ENCODE measurements around the gene ABLIM3. TPM values are rescaled to one million over a fixed set of nuclear protein-coding genes. Genes with fewer than 3 reads are reported as not detected.

Gene ABLIM3
- total and polyA plus RNA-seq, 9 donors = 33.2 to 131 (median 109) TPM

GRCh38 chr5:149228618-149229297, 87.5 kb downstream of the ABLIM3 start:
- Histone ChIP-seq H3K27ac (ENCODE audit: low read length) (peak overlapping the region; percentile 68), H3K4me3 (ENCODE audit: low read length) (no peak overlapping the region), H3K27me3 (ENCODE audit: control insufficient read depth, insufficient read depth, low read length) (peaks cover 2% of the 10 kb centered on the region), H3K36me3 (ENCODE audit: control insufficient read depth, insufficient read depth, low read length) (peaks cover 7% of the 10 kb centered on the region), H3K4me1 (ENCODE audit: control insufficient read depth, insufficient read depth, low read length) (peaks cover 30% of the 10 kb centered on the region), H3K9me3 (replicated peaks; ENCODE audit: control insufficient read depth, low read depth, low read length) (no peaks in the 10 kb centered on the region)
- 10% methylated on average over 3 of the region's 5 CpGs for WGBS (ENCODE audit: insufficient coverage)
- peak; percentile 82 for DNase-seq

DNA sequence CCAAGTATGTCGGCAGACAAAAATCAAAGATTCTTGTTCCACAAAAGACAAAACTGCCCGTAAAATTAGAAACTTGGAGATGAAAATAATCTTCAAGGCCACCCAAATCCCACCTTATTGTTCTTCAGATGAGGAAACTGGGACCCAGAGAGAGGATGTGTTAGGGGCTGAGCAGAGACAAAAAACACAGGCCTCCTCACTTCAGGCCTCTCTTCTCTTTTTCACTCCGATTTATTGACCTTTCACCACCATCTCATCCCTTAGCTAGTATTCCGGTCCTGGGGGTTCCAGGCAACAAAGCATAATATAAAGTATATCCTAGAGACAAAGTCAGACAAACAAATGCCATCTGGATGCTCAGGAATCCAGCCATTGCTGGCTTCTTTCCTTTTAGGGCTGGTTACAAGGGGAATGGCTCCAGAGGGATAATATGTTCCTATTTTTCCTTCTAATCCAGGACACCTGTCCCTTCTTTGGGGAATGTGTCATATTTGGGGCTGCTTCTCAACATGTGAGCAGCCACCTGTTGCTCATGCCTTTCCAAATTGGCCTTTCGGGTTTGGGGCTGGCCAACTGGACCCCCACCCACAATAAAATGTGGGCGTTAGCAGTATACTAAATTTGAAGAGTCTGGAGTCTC, 88.1 kb downstream of the ABLIM3 start:
- WGBS (ENCODE audit: insufficient coverage) = no CpG with 5 or more reads among the region's 6 CpGs
- H3K4me1 ChIP-seq (ENCODE audit: control insufficient read depth, insufficient read depth, low read length) = peaks cover 37% of the 10 kb centered on the region
- peak; percentile 75 for DNase-seq
- H3K27me3 ChIP-seq (ENCODE audit: control insufficient read depth, insufficient read depth, low read length) = peaks cover 2% of the 10 kb centered on the region
- no peaks in the 10 kb centered on the region for H3K9me3 ChIP-seq (replicated peaks; ENCODE audit: control insufficient read depth, low read depth, low read length)
- no peak overlapping the region for H3K4me3 ChIP-seq (ENCODE audit: low read length)
- H3K36me3 ChIP-seq (ENCODE audit: control insufficient read depth, insufficient read depth, low read length) = peaks cover 9% of the 10 kb centered on the region
- peak overlapping the region; percentile 68 for H3K27ac ChIP-seq (ENCODE audit: low read length)

DNA sequence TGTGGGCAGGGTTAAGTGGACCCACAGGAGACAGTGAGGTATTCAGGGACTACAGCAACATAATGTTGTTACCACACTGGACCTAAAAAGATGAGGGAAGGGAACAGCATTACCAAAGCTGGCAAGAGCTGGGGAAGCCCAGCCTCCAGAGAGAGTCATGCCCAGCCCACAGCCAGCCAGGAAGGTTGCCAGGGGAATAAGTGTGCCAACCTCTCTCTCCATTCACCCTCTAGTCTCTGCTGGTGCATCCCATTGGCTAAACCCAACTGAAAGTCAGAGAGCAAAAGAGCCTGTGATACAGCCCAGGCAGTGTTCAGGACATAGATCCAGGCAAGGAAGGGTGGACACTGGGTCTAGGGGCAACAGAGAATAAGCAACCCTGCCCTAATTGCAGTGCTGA, 94.5 kb downstream of the ABLIM3 start:
- no peak for DNase-seq
- Histone ChIP-seq H3K4me1 (ENCODE audit: control insufficient read depth, insufficient read depth, low read length) (peaks cover 41% of the 10 kb centered on the region), H3K9me3 (replicated peaks; ENCODE audit: control insufficient read depth, low read depth, low read length) (no peaks in the 10 kb centered on the region), H3K27ac (ENCODE audit: low read length) (peak overlapping the region; percentile 8), H3K4me3 (ENCODE audit: low read length) (no peak overlapping the region), H3K27me3 (ENCODE audit: control insufficient read depth, insufficient read depth, low read length) (peaks cover 2% of the 10 kb centered on the region), H3K36me3 (ENCODE audit: control insufficient read depth, insufficient read depth, low read length) (peaks cover 33% of the 10 kb centered on the region)

DNA sequence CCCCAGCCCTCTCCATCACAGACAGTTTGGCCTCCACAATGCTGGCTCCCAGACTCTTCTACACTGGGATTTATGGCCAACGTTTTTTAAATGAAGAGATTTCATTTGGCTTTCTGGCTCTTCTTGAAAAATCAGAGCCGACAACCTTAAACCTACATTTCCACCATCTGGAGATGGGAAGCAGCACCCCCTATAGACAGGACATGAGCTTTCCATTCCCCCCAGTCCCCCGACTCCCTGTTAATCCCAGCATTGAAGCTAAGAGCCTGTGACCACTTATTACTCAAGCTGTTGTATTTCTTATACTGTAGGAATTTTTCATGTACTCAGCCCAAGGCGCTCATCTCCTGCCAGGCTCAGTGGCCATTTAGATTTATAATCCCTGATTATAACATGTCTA, 96.4 kb downstream of the ABLIM3 start:
- H3K27ac ChIP-seq (ENCODE audit: low read length) = no peak overlapping the region
- no peak overlapping the region for H3K4me3 ChIP-seq (ENCODE audit: low read length)

DNA sequence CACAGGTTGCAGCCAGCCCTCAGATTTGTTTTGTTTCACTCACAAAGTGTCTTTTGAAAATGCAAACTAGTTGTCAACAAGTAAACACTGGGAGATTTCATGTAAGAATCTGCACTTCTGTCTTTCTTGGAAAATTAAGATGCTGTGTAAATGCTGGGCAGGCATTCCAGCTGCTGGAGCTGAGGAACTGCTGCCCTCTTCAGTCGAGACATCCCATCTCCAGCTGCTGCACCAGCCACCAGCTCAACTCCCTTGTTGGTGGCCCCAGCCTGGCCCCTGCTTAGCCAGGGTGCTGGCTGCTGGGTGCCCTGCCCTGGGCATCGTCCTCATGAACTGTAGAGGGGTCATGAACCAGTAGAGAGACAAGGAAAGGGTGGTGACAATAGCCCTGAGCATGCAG, 97.2 kb downstream of the ABLIM3 start:
- no peak overlapping the region for H3K4me3 ChIP-seq (ENCODE audit: low read length)
- H3K4me1 ChIP-seq (ENCODE audit: control insufficient read depth, insufficient read depth, low read length) = peaks cover 34% of the 10 kb centered on the region
- WGBS (ENCODE audit: insufficient coverage) = 0% methylated on average over 1 of the region's 2 CpGs
- H3K27ac ChIP-seq (ENCODE audit: low read length) = no peak overlapping the region
- H3K9me3 ChIP-seq (replicated peaks; ENCODE audit: control insufficient read depth, low read depth, low read length) = no peaks in the 10 kb centered on the region
- no peak for DNase-seq
- peaks cover 39% of the 10 kb centered on the region for H3K36me3 ChIP-seq (ENCODE audit: control insufficient read depth, insufficient read depth, low read length)
- no peaks in the 10 kb centered on the region for H3K27me3 ChIP-seq (ENCODE audit: control insufficient read depth, insufficient read depth, low read length)

More for the DNA sequence above, 96.4 kb downstream of the ABLIM3 start:
- peaks cover 2% of the 10 kb centered on the region for H3K27me3 ChIP-seq (ENCODE audit: control insufficient read depth, insufficient read depth, low read length)
- H3K36me3 ChIP-seq (ENCODE audit: control insufficient read depth, insufficient read depth, low read length) = peaks cover 38% of the 10 kb centered on the region
- DNase-seq = no peak
- WGBS (ENCODE audit: insufficient coverage) = 33% methylated on average over 1 of the region's 4 CpGs
- H3K4me1 ChIP-seq (ENCODE audit: control insufficient read depth, insufficient read depth, low read length) = peaks cover 38% of the 10 kb centered on the region
- no peaks in the 10 kb centered on the region for H3K9me3 ChIP-seq (replicated peaks; ENCODE audit: control insufficient read depth, low read depth, low read length)

DNA sequence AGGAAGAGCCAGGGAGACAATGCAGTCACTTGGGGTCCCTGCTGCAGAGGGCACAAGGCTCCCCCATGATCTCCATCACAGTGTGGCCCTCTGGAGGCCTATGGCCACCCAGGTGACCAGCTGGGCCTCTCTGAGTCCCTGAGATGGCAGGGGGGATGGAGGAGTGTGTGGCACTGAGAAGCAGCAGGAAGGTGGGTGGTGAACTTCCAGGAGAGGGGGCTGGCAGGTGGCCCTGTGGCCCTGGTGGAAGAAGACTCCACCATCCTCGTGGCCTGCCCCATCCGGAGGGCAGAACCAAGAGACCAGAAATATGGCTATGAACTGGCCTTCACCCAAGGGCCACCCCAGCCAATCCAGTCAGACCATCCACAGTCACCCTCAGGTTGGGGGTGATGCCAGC, 98.6 kb downstream of the ABLIM3 start:
- Histone ChIP-seq H3K4me1 (ENCODE audit: control insufficient read depth, insufficient read depth, low read length) (peaks cover 21% of the 10 kb centered on the region), H3K27ac (ENCODE audit: low read length) (no peak overlapping the region), H3K9me3 (replicated peaks; ENCODE audit: control insufficient read depth, low read depth, low read length) (no peaks in the 10 kb centered on the region), H3K36me3 (ENCODE audit: control insufficient read depth, insufficient read depth, low read length) (peaks cover 48% of the 10 kb centered on the region), H3K4me3 (ENCODE audit: low read length) (no peak overlapping the region), H3K27me3 (ENCODE audit: control insufficient read depth, insufficient read depth, low read length) (no peaks in the 10 kb centered on the region)
- 100% methylated on average over 1 of the region's 2 CpGs for WGBS (ENCODE audit: insufficient coverage)
- no peak for DNase-seq

GRCh38 chr5:149240354-149240998, 99.2 kb downstream of the ABLIM3 start:
- no peaks in the 10 kb centered on the region for H3K27me3 ChIP-seq (ENCODE audit: control insufficient read depth, insufficient read depth, low read length)
- peaks cover 16% of the 10 kb centered on the region for H3K4me1 ChIP-seq (ENCODE audit: control insufficient read depth, insufficient read depth, low read length)
- H3K27ac ChIP-seq (ENCODE audit: low read length) = no peak overlapping the region
- H3K36me3 ChIP-seq (ENCODE audit: control insufficient read depth, insufficient read depth, low read length) = peaks cover 53% of the 10 kb centered on the region
- DNase-seq = peak; percentile 26
- no peaks in the 10 kb centered on the region for H3K9me3 ChIP-seq (replicated peaks; ENCODE audit: control insufficient read depth, low read depth, low read length)
- no peak overlapping the region for H3K4me3 ChIP-seq (ENCODE audit: low read length)
- 63% methylated on average over 12 of the region's 13 CpGs for WGBS (ENCODE audit: insufficient coverage)

DNA sequence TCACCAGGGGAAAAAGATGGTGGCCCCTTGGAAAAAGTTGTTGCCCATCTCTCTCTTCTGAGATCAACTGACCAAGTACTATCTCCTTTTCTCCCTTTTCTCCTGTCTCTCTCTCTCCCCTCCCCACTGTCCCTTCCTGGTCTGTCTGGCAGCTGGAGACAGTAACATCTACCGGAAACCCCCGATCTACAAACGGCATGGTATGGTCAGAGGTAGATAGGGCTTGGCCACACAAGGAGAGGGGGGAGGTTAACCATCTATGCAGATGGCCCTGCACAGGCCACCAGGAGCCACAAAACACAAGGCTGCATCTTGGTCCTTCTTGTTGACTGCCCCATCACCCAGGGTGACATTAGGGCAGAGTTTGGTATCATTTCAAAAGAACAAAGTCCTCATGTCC, 101.0 kb downstream of the ABLIM3 start:
- 33% methylated on average over 1 of the region's 3 CpGs for WGBS (ENCODE audit: insufficient coverage)
- Histone ChIP-seq H3K27me3 (ENCODE audit: control insufficient read depth, insufficient read depth, low read length) (no peaks in the 10 kb centered on the region), H3K27ac (ENCODE audit: low read length) (no peak overlapping the region), H3K4me3 (ENCODE audit: low read length) (no peak overlapping the region), H3K36me3 (ENCODE audit: control insufficient read depth, insufficient read depth, low read length) (peaks cover 54% of the 10 kb centered on the region), H3K4me1 (ENCODE audit: control insufficient read depth, insufficient read depth, low read length) (peaks cover 10% of the 10 kb centered on the region), H3K9me3 (replicated peaks; ENCODE audit: control insufficient read depth, low read depth, low read length) (no peaks in the 10 kb centered on the region)
- DNase-seq = no peak

GRCh38 chr5:149246906-149247305, 105.6 kb downstream of the ABLIM3 start:
- 90% methylated on average over 2 of the region's 4 CpGs for WGBS (ENCODE audit: insufficient coverage)
- Histone ChIP-seq H3K4me1 (ENCODE audit: control insufficient read depth, insufficient read depth, low read length) (no peaks in the 10 kb centered on the region), H3K9me3 (replicated peaks; ENCODE audit: control insufficient read depth, low read depth, low read length) (no peaks in the 10 kb centered on the region), H3K4me3 (ENCODE audit: low read length) (no peak overlapping the region), H3K36me3 (ENCODE audit: control insufficient read depth, insufficient read depth, low read length) (peaks cover 64% of the 10 kb centered on the region), H3K27ac (ENCODE audit: low read length) (no peak overlapping the region), H3K27me3 (ENCODE audit: control insufficient read depth, insufficient read depth, low read length) (no peaks in the 10 kb centered on the region)
- DNase-seq = no peak

DNA sequence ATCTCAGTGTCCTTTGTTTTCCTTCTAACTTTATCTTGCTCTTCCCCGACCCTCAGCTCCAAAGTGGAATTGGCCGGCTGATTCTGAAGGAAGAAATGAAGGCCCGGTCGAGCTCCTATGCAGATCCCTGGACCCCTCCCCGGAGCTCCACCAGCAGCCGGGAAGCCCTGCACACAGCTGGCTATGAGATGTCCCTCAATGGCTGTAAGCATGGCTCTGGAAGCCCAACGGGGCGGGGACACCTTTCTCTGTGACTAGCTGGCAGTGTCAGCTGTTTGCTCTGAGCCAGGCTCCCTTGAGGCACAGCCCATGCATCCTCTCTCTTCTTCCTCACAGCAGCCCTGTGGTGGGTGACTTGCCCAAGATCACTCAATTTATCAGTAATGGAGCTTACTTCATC, 106.4 kb downstream of the ABLIM3 start:
- H3K27me3 ChIP-seq (ENCODE audit: control insufficient read depth, insufficient read depth, low read length) = no peaks in the 10 kb centered on the region
- 84% methylated on average over 8 of the region's 8 CpGs for WGBS (ENCODE audit: insufficient coverage)
- no peak overlapping the region for H3K4me3 ChIP-seq (ENCODE audit: low read length)
- DNase-seq = no peak
- H3K9me3 ChIP-seq (replicated peaks; ENCODE audit: control insufficient read depth, low read depth, low read length) = no peaks in the 10 kb centered on the region
- H3K36me3 ChIP-seq (ENCODE audit: control insufficient read depth, insufficient read depth, low read length) = peaks cover 70% of the 10 kb centered on the region
- H3K27ac ChIP-seq (ENCODE audit: low read length) = no peak overlapping the region
- no peaks in the 10 kb centered on the region for H3K4me1 ChIP-seq (ENCODE audit: control insufficient read depth, insufficient read depth, low read length)
